GM12874 (cell line): Measurements from ENCODE around the gene TXNL4B.
"Not testable (repeated sequence)": the region's sequence is repeated elsewhere in the genome, so short reads cannot be mapped to it uniquely, and the experiment has no call there.

ENCODE experiments used
- CTCF ChIP-seq: IDR thresholded peaks from 2 replicates; pipeline ENCODE4 v1.5.1; 2011; ENCODE audit warnings: low read depth, mild to moderate bottlenecking, control low read depth, low read length, moderate library complexity; ENCODE audit not compliant: insufficient read depth

Gene TXNL4B

GRCh38 chr16:72061564-72061963 lies 31.9 kb downstream of the TXNL4B start:
- TF ChIP-seq CTCF = no peak

- no peak for TF ChIP-seq CTCF
Measured at GRCh38 chr16:72060405-72060804, 33.0 kb downstream of the TXNL4B start.

- no peak for TF ChIP-seq CTCF
Measured at GRCh38 chr16:72055911-72056310, 37.5 kb downstream of the TXNL4B start.

- TF ChIP-seq CTCF = not testable (repeated sequence)
Measured at GRCh38 chr16:72054254-72054847, 39.1 kb downstream of the TXNL4B start, which contains the start of gene HP. HP (plus strand) TSS chr16:72054505; CDS start chr16:72054653, 148 bp downstream.

- TF ChIP-seq CTCF = no peak
Measured at GRCh38 chr16:72051818-72052217, 41.6 kb downstream of the TXNL4B start.

- no peak for TF ChIP-seq CTCF
Measured at GRCh38 chr16:72050769-72051464, 42.5 kb downstream of the TXNL4B start.

- no peak for TF ChIP-seq CTCF
Measured at GRCh38 chr16:72049110-72049509, 44.3 kb downstream of the TXNL4B start.
